Left cardiac atrium (tissue), 4 donors: Measurements from ENCODE around the gene ZNF138. TPM values are rescaled to one million over a fixed set of nuclear protein-coding genes. Genes with fewer than 3 reads are reported as not detected.
"Not testable (repeated sequence)": the region's sequence is repeated elsewhere in the genome, so short reads cannot be mapped to it uniquely, and the experiment has no call there.

ENCODE experiments used
- ATAC-seq, 2 donors: fragments of 200-7000 bp; cut with Tn5 transposase; one replicate each; pipeline ENCODE4 v1.9.1; 2020; ENCODE audit warnings: mild to moderate bottlenecking in 2 of 2, moderate library complexity in 2 of 2
- DNase-seq: peaks from one replicate; pipeline ENCODE4 v3.0.0-alpha.2; 2020
- intact Hi-C, 2 donors: fragments of 100-400 bp; cut with DNase I; formaldehyde crosslinking; loops; one replicate each; pipeline versions ENCODE4 v1.14.1 to v1.15.1; 2022 to 2023
- total RNA-seq, 2 donors: library from RNA; stranded (reverse); fragmentation: NEBNext Ultra II Directional; extraction: Animal tissue kit (Norgen Biotek cat#: 25700); gene quantifications; one replicate each; pipeline ENCODE4 v1.2.1, GENCODE V29; 2021
- donor health status: DM: no; HTN: yes; CAD: no.
- donor health status: DM: no; HTN: yes; CAD: no; lungs with severe emphysema.
- donor health status: DM: yes; HTN: yes; CAD: no.
- donor health status: Dilated cardiomyopathy.

ZNF138 gene
- total RNA-seq, 2 donors from 2014 or later, result 5.6 to 6.0 TPM

DNA sequence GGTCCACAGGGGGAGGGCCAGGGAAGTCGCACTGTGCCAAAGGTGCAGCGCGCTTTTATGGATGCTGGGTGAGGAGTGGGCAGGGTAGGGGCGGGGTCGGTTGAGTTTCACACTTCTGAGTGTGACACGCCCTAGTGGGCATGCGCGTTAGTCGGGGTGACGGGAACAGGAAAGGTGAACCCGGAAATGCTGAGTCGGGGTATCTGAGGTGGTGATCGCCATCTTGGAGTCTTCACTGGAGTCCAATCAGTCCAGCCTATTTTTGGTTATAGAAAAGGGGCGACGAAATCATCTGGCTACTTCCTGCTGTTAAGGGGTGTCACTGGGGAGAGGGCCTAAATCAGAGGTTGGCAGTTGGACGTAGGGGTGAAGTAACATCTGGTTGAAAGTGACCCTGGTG is 40.8 kb downstream of the ZNF138 start:
- intact Hi-C loops, result no loop called here
- DNase-seq (no peak), ATAC-seq (no peak)

DNA sequence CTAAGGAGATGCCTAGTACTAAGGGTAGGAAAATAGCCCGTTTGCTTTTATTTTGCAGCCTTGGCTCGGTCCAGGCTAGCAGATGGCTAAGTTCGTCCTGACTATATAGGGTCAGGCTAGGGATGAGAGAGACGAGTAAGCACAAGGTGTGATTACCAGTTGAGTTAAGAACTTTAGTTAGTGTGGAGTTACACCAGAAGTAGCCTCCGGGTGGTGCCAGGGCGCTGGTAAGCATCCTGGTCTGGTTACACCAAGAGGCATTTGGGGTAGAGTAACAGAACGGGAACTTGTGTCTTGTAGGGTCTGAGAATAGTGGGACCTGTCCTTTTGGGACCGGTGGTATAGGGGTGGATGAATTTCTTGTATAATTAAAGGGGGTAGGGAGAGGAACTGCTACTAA is 41.6 kb downstream of the ZNF138 start:
- ATAC-seq, intact Hi-C loops, DNase-seq: not testable (repeated sequence)

DNA sequence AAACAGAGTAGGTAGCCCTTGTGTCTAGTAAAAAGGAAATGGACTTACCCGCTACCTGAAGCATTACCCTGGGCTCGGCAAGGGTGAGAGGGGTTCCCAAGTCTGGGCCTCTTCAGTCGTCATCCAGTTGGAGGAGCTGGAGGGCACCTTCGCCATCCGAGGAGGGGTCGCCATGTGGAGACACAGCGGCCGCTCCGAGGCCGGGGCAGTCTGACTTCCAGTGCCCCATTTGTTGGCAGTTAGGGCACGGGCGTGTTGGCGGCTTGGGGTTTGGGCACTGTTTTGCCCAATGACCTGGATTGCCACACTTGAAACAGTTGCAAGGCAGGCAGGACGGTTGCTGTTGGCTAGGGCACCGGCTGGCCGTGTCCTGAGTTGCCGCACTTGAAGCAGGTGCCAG is 43.8 kb downstream of the ZNF138 start:
- DNase-seq, intact Hi-C loops, ATAC-seq: not testable (repeated sequence)

DNA sequence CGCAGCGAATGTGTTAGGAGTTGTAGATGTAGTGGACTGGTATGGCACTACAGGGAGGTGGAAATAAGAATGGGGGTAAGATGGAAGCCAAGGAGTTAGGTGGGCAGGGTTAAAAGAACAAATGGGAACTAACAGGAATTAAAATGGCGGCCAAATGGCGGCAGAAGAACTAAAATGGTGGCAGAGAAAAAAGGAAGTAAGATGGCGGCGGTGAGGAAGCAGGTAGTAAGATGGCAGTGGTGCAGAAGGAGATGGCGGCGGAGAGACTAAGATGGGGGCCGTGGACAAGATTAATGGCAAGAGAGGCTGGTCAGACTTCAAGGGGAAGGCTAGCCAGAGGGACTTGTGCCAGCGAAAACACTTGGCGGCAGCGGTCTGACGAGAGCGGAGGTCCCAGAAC is 44.5 kb downstream of the ZNF138 start:
- ATAC-seq, result no peak
- no peak for DNase-seq
- intact Hi-C loops, result no loop called here

DNA sequence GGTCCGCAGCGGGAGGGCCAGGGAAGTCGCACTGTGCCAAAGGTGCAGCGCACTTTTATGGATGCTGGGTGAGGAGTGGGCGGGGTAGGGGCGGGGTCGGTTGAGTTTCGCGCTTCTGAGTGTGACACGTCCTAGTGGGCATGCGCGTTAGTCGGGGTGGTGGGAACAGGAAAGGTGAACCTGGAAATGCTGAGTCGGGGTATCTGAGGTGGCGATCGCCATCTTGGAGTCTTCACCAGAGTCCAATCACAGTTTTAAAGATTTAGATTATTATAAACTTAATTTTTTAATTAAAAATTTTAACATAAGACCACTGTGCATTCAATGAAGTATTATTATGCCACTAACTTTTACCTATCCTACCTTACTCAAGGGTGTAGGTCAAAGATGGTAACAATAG is 45.7 kb downstream of the ZNF138 start:
- intact Hi-C loops, result no loop called here
- ATAC-seq, result no peak

DNA sequence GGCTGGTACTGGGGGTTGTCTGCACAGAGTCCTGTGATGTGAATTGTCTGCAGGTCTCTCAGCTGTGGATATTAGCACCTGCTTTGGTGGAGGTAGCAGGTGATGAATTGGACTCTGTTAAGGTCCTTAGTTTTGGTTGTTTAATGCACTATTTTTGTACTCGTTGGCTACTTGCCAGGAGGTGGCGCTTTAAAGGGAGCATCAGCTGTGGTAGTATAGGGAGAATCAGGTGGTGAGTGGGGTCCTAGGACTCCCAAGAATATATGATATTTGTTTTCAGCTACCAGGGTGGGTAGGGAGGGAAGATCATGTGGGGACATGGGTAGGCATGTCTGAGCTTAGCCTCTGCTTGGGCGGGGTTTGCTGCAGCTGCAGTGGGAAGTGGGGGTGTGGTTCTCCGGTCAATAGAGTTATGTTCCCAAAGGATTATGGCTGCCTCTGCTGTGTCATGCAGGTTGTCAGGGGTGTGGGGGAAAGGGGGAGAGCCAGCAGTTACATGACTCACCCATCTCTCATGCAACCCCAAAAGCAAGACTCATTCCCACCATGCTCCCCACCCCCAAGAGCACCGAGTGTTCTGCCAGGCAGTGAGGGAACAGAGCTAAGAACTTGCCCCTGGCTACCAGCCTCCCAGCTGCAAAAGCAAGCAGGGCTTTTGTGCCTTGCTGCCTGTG is 55.2 kb downstream of the ZNF138 start:
- no peak for DNase-seq
- ATAC-seq, result no peak
- intact Hi-C loops, result no loop called here

More for the DNA sequence above, 45.7 kb downstream of the ZNF138 start:
- DNase-seq, result no peak

DNA sequence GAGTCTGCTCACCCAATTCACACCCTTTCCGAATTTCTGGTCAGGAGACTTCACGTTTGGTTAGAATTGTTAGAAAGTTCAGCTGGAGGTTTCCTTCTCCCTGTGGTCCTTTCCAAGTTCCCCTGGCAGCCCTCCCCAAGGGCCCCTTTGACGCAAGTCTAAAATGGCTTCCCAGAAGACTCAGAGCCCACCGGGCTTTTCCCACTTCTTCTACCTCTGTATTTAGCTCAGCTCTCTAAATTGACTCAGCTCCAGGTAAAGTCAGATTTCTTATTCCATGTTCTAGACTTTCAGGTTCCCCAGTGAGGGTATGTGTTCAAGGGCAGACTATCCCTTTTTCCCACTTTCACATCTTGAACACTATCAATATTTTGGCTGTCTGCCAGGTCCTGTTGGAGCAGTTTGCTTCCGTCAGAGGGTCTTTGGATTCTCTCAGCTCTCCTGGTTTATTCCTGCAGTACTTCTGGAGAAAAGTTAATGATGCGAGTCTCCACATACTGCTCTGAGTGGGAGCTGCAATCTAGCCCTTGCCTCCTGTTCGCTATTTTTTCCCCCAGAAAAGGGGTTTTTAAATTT is 55.8 kb downstream of the ZNF138 start:
- intact Hi-C loops, result no loop called here
- ATAC-seq (no peak), DNase-seq (no peak)

DNA sequence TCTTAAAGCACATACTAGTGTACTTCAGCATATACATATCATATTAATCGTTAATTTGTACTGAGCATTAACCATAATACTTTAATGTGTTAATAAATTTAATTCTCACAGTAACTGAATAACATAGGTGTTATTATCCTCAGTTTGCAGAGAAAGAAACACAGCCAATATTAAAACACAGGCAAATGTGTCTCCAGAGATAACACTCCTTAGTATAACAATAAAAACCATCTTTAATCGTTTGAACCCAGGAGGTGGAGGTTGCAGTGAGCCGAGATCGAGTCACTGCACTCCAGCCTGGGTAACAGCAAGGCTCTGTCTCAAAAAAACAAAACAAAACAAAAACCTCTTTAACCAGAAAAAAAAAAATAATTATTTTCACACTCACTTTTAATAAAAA is 59.5 kb downstream of the ZNF138 start:
- ATAC-seq, result no peak
- intact Hi-C loops, result no loop called here
- DNase-seq, result no peak

DNA sequence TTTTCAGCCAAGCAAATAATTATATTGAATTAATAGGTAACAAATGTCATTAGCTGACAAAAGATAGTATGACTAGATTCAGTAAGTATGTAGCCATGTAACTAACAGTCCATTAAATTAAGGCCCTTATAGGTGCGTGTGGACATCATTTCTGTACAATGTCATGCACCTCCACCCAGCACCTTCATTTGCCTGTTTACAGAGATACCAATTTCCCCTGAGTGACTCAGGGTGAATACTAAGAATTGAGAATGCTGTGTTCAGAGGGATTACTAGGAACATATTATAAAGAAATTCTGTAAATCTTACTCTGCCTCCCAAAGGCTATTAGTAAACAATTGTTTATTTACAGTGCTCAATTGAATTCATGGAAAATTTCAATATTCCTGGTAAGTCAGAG is 60.7 kb downstream of the ZNF138 start:
- DNase-seq (no peak), ATAC-seq (no peak)
- intact Hi-C loops, result no loop called here

DNA sequence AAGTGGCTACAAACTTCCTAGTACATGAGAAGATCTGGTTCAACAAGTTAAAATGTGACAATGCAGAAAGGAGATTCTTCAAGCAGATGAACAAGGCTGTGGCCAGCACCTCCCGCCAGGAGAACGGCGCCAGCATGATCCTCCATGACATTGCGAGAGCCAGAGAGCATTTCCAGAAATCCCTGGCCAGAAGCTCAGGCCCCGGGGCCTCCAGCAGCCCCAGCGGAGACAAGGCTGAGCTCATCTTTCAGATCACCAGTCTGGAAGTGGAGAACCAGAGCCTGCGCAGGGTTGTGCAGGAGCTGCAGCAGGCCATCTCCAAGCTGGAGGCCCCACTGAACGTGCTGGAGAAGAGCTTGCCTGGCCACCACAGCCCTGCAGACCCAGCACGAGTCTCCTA is 68.8 kb downstream of the ZNF138 start:
- DNase-seq (no peak), ATAC-seq (no peak)
- intact Hi-C loops, result no loop called here

DNA sequence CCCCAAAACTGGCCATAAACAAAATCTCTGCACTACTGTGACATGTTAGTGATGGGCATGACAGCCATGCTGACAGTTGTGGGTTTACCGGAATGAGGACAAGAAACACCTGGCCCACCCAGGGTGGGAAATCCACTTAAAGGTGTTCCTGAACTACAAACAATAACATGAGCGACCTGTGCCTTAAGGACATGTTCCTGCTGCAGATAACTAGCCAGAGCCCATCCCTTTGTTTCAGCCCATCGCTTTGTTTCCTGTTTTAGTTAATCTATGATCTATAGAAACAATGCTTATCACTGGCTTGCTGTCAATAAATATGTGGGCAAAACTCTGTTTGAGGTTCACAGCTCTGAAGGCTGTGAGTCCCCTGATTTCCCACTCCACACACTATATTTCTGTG is 69.3 kb downstream of the ZNF138 start:
- ATAC-seq, intact Hi-C loops, DNase-seq: not testable (repeated sequence)

DNA sequence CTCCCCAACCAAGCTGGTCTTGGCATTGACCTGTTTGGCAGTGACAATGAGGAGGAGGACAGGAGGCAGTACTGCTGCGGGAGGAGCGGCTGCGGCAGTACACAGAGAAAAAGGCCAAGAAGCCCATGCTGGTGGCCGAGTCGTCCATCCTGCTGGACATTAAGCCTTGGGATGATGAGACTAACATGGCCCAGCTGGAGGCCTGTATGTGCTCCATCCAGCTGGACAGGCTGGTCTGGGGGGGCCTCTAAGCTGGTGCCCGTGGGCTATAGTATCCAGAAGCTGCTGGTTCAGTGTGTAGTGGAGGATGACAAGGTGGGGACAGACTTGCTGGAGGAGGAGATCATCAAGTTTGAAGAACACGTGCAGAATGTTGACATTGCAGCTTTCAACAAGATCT is 69.7 kb downstream of the ZNF138 start:
- ATAC-seq (no peak), DNase-seq (no peak)
- intact Hi-C loops, result no loop called here

DNA sequence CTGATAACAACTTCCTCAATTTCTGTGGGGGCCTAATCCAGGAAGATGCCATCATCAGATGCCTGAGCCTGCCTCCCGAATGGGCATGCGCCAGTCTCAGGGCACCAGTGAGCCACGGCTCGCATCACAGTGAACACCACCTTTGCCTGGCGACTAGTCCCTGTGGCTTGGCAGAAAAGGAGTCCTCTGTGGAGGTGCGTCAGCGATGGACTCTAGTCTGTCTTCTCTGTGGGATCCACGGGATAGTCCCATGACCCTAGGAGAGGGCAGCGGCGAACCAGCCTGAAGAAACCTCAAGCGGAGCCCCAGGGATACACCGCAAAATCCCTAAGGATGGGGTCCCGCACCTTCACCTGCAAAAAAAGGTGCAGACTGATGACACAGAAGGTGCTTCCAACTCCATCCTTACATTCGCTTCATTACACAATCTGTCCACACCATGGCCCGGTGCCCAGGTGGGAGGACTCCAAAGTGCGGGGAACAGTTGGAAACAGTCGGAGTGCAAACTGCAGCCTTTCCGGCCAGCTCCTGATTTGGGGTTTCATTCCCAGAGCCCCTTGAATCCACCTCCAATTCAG is 73.7 kb downstream of the ZNF138 start:
- no peak for ATAC-seq

DNA sequence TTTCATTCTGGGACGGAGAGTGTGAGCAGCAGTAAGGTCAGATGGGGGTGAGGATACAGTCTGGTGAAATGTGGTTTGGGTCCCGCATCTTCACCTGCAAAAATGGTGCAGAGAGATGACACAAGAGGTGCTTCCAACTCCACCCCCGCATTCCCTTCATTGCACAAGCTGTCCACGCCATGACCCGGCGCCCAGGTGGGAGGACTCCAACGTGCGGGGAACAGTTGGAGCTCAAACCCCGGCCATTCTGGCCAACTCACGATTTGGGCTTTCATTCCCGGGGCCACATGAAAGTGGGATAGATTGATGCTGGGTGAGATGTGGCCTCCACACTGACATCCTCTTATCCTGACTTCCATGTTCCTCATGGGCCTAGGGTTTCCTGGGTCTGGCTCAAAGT is 74.3 kb downstream of the ZNF138 start:
- ATAC-seq (no peak), DNase-seq (no peak)
- intact Hi-C loops, result no loop called here

More for the DNA sequence above, 73.7 kb downstream of the ZNF138 start:
- intact Hi-C loops, result no loop called here
- DNase-seq, result no peak

DNA sequence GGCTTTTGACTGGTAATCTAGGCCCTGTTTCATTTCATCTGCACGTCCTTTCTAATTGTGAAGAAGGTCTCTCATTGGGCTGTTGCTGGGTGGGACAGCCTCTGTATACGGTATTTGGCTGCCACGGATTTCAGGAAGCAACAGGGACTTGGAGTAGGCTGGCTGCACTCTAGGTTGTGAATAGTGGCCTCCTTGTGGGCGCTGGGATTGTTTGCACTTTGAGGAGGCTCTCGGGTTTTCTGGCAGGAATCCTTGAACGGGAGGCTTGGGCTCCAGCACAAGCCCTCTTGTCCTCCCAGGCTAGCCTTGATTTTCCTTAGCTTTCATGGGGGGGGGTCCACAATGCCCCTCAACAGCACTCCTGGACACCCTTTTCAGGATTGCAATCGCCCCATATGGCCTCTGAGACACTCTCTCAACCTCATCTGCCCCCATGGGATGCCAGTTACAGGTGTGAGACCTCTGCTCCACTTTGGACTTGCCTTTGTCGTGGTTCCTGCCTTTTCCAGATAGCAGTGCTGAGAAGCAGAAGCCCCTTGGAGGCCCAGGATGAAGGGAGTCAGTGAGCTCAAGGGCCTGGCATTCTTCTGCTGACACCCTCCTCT is 75.0 kb downstream of the ZNF138 start:
- intact Hi-C loops, result no loop called here
- no peak for DNase-seq

DNA sequence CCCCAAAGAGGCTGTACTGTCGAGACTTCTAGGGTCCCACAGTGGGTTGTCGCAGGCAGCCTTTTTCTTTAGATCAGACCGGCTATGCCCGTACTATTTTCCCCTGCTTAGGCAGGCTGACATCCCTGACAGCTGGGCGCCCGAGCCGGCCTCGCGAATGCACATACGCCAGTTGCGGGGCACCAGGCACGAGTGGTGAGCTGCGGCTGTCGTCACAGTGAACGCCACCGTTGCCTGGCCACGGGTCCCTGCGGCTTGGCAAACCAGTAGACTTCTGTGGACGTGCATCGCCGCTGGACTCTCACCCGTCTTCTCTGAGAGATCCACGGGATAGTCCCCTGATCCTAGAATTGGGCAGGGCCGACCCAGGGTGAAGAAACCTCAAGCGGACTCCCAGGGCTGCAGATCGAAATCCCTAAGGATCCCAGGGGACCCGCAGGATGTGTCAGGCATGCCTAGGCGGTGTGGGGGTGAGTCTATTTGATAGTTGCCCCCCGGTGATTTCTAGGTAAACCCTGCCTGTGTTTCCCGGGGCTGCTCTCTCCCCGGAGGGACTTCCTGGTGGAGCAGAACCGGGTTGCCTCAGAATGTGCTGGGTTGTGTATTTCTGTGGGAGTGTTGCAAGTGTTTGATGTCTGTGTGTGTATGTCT is 75.8 kb downstream of the ZNF138 start:
- no peak for ATAC-seq
- DNase-seq, result no peak
- intact Hi-C loops, result no loop called here

More for the DNA sequence above, 75.0 kb downstream of the ZNF138 start:
- no peak for ATAC-seq

DNA sequence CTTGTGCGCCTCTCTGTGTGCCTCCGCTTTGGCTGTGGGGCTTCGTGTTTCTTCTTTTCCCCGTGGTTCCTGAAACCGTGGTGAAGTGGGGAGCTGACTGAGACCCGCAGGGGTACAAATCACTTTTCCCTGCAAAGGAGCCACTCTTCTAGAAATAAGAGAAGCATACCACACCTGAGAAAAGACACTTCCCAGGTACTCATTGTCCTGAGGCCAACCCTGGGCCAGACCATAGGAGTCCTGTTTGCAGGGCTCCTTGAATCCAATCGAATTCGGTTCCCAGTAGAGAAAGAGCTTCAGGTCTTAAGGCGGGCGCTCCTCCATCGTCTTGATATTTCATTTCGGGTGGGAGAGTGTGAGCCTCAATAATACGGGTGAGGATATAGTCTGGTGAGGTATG is 76.4 kb downstream of the ZNF138 start:
- intact Hi-C loops, result no loop called here
- DNase-seq (no peak), ATAC-seq (no peak)

DNA sequence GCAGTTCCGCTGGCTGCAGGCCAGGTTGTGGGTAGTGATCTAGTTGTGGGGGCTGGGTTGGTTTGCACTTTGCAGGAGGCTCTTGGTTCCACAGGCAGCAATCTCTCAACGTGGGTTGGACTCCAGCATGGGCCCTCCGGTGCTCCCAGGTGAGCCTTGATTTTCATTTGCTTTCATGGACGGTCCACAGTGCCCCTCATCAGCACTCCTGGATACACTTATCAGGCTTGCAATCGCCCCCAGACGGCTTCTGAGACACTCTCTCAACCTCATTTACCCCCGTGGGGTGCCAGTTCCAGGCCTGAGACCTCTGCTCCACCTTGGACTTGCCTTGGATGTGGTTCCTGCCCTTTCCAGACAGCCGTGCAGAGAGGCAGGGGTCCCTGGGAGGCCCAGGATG is 77.5 kb downstream of the ZNF138 start:
- ATAC-seq (no peak), DNase-seq (no peak)
- intact Hi-C loops, result no loop called here

DNA sequence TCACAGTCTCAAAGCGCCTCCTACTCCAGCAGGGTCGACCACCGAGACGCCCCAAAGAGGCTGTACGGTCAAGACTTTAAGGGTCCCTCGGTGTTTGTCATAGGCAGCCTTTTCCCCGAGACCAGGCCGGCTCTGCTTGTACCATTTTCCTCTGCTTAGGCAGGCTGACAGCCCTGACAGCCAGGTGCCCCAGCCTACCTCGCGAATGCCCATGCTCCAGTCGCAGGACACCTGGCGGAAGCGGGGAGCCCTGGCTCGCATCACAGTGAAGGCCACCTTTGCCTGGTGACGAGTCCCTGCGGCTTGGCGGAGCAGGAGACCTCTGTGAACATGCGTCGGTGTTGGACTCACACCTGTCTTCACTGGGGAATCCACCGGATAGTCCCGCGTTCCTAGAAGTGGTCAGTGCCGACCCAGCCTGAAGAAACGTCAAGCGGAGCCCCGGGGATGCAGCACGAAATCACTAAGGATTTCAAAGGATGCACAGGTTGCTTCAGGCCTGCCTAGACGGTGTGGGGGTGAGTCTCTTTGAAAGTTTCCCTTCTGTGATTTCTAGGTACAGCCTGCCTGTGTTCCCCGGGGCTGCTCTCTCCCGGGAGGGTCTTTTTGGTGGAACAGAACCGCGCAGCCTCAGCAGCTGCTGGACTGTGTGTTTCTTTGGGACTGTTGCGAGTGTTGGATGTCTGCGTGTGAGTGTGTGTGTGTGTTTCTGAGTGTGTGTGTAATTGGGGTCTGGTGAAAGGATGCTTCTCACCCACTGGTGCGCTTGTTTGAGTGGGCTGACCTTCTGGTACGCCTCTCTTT is 78.3 kb downstream of the ZNF138 start:
- DNase-seq (no peak), ATAC-seq (no peak)
- intact Hi-C loops, result no loop called here
